WERI-Rb-1 (cell line): Measurements from ENCODE around the gene DHH.

Experiments used
- DNase-seq: peaks from one replicate; pipeline ENCODE4 v3.0.0-alpha.2; 2020
- H3K27ac ChIP-seq: fragments of 250-450 bp; sonication (Bioruptor Pico); 2 replicates; pipeline ENCODE4 v1.5.1; 2020; ENCODE audit warnings: mild to moderate bottlenecking, moderate library complexity
- H3K27me3 ChIP-seq: fragments of 250-450 bp; sonication (Bioruptor Pico); 2 replicates; pipeline ENCODE4 v1.5.1; 2021; ENCODE audit warnings: mild to moderate bottlenecking, low read depth, moderate library complexity; ENCODE audit not compliant: insufficient read depth, severe bottlenecking
- H3K36me3 ChIP-seq: fragments of 250-450 bp; sonication (Bioruptor Pico); 2 replicates; pipeline ENCODE4 v1.5.1; 2020; ENCODE audit warnings: mild to moderate bottlenecking, moderate library complexity
- H3K4me3 ChIP-seq: 2 replicates; pipeline ENCODE4 v1.5.1; 2011; ENCODE audit warnings: low read depth, mild to moderate bottlenecking, control low read depth, low read length
- H3K9me3 ChIP-seq: fragments of 250-450 bp; sonication (Bioruptor Pico); 2 replicates; pipeline ENCODE4 v1.5.1; 2021; ENCODE audit warnings: mild to moderate bottlenecking, moderate library complexity; ENCODE audit not compliant: severe bottlenecking
- CTCF ChIP-seq: IDR thresholded peaks from 2 replicates; pipeline ENCODE4 v1.5.1; 2011; ENCODE audit warnings: low read depth, mild to moderate bottlenecking, control low read depth, inconsistent platforms, low read length

DHH gene

DNA sequence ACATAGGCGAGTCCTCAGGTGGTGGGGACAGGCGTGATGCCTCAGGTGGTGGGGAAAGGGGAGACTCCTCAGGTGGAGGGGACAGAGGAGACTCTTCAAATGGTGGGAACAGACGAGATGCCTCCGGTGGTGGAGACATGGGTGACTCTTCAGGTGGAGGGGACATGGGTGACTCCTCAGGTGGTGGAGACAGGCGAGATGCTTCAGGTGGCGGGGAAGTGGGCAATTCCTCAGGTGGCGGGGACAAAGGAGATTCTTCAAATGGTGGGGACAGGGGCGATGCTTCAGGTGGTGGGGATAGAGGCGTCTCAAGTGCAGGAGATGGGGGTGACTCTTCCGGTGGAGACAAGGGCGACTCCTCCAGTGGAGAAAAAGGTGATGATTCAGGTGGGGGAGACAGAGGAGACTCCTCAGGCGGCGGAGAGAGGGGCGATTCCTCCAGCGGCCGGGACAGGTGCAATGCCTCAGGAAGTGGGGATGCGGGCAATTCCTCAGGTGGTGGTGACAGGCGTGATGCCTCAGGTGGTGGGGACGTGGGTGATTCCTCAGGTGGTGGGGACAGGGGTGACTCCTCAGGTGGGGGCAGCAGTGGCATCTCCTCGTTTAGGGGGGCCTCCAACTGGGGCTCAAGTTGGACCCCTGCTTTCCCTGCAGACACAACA is 42.7 kb downstream of the DHH start:
- no peak for DNase-seq
- Histone ChIP-seq H3K9me3 (no peaks in the 10 kb centered on the region), H3K27me3 (no peaks in the 10 kb centered on the region), H3K27ac (no peak overlapping the region), H3K4me3 (no peak overlapping the region), H3K36me3 (peaks cover 90% of the 10 kb centered on the region)
- no peak for TF ChIP-seq CTCF

- DNase-seq: no peak
- Histone ChIP-seq H3K4me3 (no peak overlapping the region), H3K9me3 (no peaks in the 10 kb centered on the region), H3K27me3 (no peaks in the 10 kb centered on the region), H3K27ac (no peak overlapping the region), H3K36me3 (peaks cover 95% of the 10 kb centered on the region)
- TF ChIP-seq CTCF: no peak
Measured at GRCh38 chr12:49051373-49051764, 43.2 kb downstream of the DHH start.

GRCh38 chr12:49050507-49051372 is 43.9 kb downstream of the DHH start:
- Histone ChIP-seq H3K27ac (no peak overlapping the region), H3K4me3 (no peak overlapping the region), H3K36me3 (peaks cover 98% of the 10 kb centered on the region), H3K9me3 (no peaks in the 10 kb centered on the region), H3K27me3 (no peaks in the 10 kb centered on the region)
- no peak for TF ChIP-seq CTCF
- no peak for DNase-seq

- H3K27me3 ChIP-seq: no peaks in the 10 kb centered on the region
- no peaks in the 10 kb centered on the region for H3K9me3 ChIP-seq
- peaks cover 96% of the 10 kb centered on the region for H3K36me3 ChIP-seq
- DNase-seq: no peak
- H3K27ac ChIP-seq: no peak overlapping the region
- no peak for TF ChIP-seq CTCF
- H3K4me3 ChIP-seq: no peak overlapping the region
Measured at GRCh38 chr12:49049566-49050224, 44.9 kb downstream of the DHH start.

GRCh38 chr12:49048953-49049352 is 45.6 kb downstream of the DHH start:
- Histone ChIP-seq H3K4me3 (no peak overlapping the region), H3K27ac (no peak overlapping the region), H3K36me3 (peaks cover 96% of the 10 kb centered on the region), H3K27me3 (no peaks in the 10 kb centered on the region), H3K9me3 (no peaks in the 10 kb centered on the region)
- no peak for TF ChIP-seq CTCF
- no peak for DNase-seq
